GM15510 (cell line): Measurements from ENCODE around the gene MAZ.

Experiments used
- POLR2A ChIP-seq: IDR thresholded peaks from 3 replicates; pipeline ENCODE4 v1.6.1; 2011; ENCODE audit warnings: borderline replicate concordance; ENCODE audit not compliant: insufficient read length; ENCODE audit errors: extremely low read depth

The MAZ gene

DNA sequence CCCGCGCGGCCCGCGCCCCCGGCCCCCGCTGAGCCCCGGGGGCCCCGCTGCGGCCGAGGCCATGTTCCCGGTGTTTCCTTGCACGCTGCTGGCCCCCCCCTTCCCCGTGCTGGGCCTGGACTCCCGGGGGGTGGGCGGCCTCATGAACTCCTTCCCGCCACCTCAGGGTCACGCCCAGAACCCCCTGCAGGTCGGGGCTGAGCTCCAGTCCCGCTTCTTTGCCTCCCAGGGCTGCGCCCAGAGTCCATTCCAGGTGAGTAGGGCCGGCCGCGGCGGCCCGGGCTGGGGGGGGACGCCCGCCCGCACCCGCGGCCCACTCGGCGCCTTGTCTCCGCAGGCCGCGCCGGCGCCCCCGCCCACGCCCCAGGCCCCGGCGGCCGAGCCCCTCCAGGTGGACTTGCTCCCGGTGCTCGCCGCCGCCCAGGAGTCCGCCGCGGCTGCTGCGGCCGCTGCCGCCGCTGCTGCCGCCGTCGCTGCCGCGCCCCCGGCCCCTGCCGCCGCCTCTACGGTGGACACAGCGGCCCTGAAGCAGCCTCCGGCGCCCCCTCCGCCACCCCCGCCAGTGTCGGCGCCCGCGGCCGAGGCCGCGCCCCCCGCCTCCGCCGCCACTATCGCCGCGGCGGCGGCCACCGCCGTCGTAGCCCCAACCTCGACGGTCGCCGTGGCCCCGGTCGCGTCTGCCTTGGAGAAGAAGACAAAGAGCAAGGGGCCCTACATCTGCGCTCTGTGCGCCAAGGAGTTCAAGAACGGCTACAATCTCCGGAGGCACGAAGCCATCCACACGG, 504 bp downstream of the MAZ start:
- TF ChIP-seq POLR2A = no peak

DNA sequence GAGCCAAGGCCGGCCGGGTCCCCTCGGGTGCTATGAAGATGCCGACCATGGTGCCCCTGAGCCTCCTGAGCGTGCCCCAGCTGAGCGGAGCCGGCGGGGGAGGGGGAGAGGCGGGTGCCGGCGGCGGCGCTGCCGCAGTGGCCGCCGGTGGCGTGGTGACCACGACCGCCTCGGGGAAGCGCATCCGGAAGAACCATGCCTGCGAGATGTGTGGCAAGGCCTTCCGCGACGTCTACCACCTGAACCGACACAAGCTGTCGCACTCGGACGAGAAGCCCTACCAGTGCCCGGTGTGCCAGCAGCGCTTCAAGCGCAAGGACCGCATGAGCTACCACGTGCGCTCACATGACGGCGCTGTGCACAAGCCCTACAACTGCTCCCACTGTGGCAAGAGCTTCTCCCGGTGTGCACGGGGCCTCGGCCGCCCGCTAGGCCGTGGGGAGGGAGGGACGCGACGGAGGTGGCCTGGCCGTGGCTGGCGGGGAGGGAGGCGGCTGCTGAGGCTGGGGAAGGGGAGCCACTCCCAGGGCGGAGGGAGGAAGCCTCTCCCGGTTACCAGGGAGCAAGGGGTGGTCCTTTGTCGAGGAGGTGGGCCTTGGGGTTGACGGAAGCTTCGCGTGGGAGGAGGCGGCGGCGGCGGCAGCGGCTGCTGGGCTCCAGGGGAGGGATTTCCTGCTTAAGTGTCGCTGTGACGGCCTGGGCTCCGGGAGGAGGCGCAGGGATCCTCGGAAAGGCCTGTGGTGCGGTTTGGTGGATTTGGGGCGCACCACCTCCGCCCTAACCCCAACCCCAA, 1.3 kb downstream of the MAZ start:
- peak; percentile 68 for TF ChIP-seq POLR2A

DNA sequence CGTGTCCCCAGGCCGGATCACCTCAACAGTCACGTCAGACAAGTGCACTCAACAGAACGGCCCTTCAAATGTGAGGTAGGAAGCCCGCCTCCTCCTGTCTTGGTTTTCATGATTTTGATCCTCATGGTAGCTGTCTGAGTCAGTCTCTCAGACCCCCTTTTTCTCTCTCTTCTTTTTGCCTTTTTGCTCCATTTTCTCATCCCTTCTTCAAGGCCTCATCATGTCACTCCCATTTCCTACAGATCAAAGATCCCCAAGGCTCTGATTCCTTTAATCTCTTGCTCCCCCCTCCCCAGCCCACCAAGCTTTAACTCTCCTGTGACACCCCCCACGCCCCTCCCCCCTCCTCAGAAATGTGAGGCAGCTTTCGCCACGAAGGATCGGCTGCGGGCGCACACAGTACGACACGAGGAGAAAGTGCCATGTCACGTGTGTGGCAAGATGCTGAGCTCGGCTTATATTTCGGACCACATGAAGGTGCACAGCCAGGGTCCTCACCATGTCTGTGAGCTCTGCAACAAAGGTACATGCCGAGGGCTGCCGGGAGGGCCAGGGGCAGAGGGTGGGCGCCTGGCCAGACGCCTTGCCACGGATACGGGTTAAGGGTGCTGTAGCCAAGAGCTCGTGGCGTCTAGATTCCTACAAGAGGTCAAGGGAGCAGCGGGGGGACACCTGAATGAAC, 2.0 kb downstream of the MAZ start:
- TF ChIP-seq POLR2A = no peak

DNA sequence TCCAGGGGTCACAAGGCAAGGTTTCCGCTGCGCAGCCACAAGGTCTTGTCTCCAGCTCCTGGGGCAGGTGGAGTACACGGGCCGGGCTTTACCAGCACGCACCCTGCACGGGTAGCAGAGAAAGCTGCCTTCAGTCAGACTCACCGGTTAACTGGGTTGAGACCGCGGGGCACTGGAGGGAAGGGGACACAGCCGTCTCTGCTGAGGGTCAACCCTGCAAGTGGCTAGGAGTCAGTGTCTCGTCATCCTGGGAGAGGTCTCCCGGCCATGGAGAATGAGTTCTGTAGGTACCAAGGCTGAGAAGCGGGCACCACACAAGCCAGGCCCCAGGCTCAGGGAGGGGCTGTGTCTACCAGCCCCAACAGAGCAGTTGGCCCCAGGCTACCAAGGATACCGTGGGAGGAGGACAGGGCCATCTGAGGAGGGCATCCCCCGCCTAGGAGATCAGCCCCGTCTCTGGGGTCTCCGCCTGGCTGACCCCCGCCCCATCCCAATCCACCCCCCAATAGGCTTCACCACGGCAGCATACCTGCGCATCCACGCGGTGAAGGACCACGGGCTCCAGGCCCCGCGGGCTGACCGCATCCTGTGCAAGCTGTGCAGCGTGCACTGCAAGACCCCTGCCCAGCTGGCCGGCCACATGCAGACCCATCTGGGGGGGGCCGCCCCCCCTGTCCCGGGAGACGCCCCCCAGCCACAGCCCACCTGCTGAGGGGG, 2.9 kb downstream of the MAZ start:
- TF ChIP-seq POLR2A = no peak

DNA sequence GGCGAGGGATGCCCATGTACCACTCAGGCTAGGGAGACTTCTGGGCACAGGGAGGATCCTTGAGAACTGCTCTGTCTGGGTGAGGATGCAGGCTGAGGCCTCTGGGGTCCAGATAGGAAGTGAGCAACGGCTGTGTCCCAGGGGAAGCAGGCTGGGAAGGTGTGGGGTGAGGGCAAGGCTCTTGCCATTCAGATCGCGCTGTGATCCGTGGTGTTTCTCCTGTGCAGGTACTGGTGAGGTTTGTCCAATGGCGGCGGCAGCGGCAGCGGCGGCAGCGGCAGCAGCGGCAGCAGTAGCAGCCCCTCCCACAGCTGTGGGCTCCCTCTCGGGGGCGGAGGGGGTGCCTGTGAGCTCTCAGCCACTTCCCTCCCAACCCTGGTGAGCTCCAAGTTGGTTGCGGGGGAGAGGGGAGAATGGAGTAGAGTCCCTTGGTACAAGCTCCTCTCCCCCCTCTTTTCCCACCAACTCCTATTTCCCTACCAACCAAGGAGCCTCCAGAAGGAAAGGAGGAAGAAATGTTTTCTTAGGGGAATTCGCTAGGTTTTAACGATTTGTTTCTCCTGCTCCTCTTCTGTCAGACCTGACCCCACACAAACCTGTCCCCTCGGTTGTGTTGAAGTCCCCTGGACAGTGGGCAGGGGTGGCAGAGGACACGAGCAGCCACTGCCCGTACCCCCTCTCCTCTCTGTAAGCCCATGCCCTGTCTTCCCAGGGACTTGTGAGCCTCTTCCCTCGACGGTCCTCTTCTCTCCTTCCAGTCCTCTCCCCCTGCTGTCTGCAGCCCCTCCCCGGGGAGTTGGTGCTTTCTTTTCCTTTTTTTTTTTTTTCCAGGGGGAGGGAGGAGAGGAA, 3.7 kb downstream of the MAZ start:
- no peak for TF ChIP-seq POLR2A

DNA sequence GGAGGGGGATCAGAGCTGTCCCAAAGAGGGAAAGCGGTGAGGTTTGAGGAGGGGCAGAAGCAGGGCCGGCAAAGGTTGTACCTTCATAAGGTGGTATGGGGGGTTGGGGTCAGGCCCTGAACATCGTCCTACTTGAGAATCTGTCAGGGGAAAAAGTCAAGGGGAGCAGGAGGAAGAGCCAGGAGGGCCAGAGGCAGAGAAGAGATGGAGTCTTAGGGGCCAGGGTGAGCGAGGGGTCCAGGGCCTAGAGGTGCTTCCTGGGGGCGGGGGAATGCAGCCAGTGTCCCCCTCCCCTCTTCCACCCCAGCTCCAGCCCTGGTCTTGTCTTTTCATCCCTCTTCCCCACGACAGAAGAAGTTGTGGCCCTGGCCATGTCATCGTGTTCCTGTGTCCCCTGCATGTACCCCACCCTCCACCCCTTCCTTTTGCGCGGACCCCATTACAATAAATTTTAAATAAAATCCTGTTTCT, 4.4 kb downstream of the MAZ start:
- TF ChIP-seq POLR2A = no peak

DNA sequence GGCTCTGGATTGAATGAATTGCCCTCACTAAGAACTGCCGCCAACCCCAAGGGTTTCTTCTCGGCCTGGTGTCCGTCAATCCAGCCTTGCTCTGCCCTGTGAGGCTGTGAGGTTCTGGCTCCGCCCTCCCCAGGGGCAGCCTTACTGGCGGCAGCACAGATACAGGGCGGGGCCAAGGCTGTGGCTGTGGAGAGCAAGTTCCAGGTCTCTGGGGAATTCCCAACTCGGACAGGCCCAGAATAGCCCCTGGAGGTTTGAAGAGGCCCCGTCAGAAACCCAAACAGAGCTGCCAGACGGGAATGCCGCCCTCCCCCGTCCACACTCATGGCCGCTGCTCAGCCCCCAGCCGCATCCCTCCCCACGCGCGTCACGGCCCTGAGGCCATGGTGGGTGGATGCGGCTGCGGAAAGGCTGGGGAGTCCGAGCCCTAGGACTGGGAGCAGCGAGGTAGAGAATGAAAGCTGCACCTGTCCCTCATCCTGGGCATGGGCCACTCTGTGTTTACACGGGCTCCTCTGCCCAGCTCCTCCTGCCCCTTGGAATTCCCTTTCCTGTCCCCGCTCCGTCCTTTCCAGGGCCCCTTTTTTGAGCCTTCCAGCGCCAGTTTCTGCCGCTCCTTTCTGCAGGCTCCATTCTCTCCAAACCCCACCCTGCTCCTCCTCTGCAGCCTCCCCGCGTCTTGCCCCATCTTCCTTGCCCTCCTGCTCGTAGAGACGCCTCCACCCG, 5.0 kb downstream of the MAZ start:
- TF ChIP-seq POLR2A = peak; percentile 38

DNA sequence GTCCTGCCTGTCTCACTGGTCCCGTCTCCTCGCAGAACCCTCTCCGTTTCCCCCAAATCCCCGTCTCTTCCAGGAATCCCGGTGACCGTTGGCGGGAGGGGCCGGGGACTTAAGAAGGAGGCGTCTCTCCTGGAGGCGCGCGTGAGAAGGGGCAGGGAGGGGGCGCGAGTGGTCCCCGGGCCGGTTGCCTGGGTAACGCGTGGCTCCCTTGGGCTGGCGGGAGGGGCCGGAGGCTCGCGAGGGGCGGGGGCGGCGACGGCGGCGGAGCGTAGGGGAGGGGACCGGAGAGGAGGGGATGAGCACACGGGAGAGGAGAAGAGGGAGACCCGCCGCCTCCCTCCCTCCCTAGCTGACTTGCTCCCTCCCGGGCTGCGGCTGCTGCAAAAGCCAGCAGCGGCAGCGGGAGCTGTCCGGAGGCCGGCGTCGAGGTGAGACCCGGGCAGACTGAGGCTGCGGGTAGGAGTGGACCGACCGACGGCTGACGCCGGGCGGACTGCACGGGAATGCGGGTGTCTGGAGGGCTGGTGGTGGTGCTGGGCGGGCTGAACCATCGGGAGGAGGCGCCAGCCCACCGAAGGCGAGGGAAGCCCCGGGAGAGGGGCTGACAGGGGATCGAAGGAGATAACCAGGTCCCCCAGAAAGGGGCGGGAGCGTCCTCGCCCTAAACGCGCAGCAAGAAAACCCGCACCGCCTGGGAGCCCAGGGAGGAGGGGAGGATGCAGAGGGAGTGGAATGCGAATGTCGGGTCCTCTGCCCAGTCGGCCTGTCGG, 5.8 kb downstream of the MAZ start, which contains the start of gene PRRT2:
TSS of gene PRRT2 (plus strand) at position 298 of the 770 bp plus-strand sequence. CDS start 862 bp downstream, outside the sequence.
- no peak for TF ChIP-seq POLR2A

DNA sequence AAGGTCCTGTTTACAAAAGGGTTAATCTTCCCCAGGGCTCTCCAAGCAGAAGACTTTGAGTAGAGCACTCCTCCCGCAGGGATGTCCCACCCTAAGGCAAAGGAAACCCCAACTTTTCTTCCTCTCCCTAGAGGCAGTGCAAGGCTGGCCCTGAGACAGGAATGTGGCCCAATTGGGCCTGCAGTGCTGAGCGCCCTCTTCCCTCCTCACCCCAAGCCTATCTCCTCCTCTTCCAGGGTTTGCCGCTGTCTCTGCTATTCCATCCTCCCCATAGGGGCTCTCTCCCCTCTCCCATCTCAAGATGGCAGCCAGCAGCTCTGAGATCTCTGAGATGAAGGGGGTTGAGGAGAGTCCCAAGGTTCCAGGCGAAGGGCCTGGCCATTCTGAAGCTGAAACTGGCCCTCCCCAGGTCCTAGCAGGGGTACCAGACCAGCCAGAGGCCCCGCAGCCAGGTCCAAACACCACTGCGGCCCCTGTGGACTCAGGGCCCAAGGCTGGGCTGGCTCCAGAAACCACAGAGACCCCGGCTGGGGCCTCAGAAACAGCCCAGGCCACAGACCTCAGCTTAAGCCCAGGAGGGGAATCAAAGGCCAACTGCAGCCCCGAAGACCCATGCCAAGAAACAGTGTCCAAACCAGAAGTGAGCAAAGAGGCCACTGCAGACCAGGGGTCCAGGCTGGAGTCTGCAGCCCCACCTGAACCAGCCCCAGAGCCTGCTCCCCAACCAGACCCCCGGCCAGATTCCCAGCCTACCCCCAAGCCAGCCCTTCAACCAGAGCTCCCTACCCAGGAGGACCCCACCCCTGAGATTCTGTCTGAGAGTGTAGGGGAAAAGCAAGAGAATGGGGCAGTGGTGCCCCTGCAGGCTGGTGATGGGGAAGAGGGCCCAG, 6.7 kb downstream of the MAZ start:
- TF ChIP-seq POLR2A = no peak

DNA sequence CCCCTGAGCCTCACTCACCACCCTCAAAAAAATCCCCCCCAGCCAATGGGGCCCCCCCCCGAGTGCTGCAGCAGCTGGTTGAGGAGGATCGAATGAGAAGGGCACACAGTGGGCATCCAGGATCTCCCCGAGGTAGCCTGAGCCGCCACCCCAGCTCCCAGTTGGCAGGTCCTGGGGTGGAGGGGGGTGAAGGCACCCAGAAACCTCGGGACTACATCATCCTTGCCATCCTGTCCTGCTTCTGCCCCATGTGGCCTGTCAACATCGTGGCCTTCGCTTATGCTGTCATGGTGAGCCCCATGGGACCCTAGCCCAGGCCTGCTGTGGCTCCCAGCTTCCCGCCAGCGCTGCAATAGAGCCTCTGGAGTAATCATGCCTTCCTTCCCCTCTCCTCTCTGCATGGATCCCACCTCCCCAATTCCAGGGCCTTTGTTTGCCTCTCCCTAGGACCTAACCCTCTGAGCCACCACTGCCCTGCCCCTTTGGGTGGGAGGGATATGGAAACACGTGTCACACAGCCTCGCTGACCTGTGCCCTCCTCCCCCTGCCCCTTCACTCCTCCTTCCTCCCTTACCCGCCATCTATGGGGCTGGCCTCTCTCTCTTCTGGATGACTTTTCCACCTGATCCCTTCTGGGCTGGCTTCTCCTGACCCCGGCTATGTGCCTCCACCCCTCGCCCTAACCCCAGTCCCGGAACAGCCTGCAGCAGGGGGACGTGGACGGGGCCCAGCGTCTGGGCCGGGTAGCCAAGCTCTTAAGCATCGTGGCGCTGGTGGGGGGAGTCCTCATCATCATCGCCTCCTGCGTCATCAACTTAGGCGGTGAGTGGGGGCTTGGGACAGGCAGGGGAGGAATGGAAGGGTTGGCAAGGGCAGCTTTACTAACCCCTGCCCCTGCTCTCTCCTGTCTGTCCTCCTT, 7.6 kb downstream of the MAZ start:
- TF ChIP-seq POLR2A = no peak
